Kasumi-1 (cell line): Measurements from ENCODE around the gene AMBRA1.
A peak's percentile ranks its signal among the peaks of the same experiment; 100 is the strongest.

Experiments
- DNase-seq, 2 experiments: peaks; one replicate each; lab custom pipeline; 2025; lab: John Stamatoyannopoulos, UW

The AMBRA1 gene

GRCh38 chr11:46593550-46594373 is at the start of gene AMBRA1:
Gene AMBRA1 (minus strand): TSS chr11:46594023. CDS start chr11:46548380, 45,643 bp downstream.
- peak; percentile 94 to 96 for DNase-seq

GRCh38 chr11:46643531-46643930 is 49.7 kb upstream of the AMBRA1 start:
- no peak for DNase-seq

- peak; percentile 9 to 19 for DNase-seq
Measured at GRCh38 chr11:46642627-46643335, 49.0 kb upstream of the AMBRA1 start.

GRCh38 chr11:46641639-46642038 is 47.8 kb upstream of the AMBRA1 start:
- DNase-seq: no peak

GRCh38 chr11:46640036-46640788 is 46.4 kb upstream of the AMBRA1 start:
- DNase-seq: no peak

GRCh38 chr11:46639197-46639839 is 45.5 kb upstream of the AMBRA1 start:
- peak; percentile 80 to 89 for DNase-seq

- DNase-seq: no peak
Measured at GRCh38 chr11:46637546-46637945, 43.7 kb upstream of the AMBRA1 start.

GRCh38 chr11:46635557-46636139 is 41.8 kb upstream of the AMBRA1 start:
- no peak for DNase-seq

GRCh38 chr11:46633291-46634217 is 39.7 kb upstream of the AMBRA1 start:
- DNase-seq: no peak

GRCh38 chr11:46632502-46632901 is 38.7 kb upstream of the AMBRA1 start:
- no peak for DNase-seq

- no peak for DNase-seq
Measured at GRCh38 chr11:46631676-46632075, 37.9 kb upstream of the AMBRA1 start.

GRCh38 chr11:46630237-46630636 is 36.4 kb upstream of the AMBRA1 start:
- no peak for DNase-seq

- no peak for DNase-seq
Measured at GRCh38 chr11:46628961-46629360, 35.1 kb upstream of the AMBRA1 start.

GRCh38 chr11:46625406-46625805 is 31.6 kb upstream of the AMBRA1 start:
- no peak for DNase-seq

- no peak for DNase-seq
Measured at GRCh38 chr11:46618837-46619236, 25.0 kb upstream of the AMBRA1 start.

- DNase-seq: no peak
Measured at GRCh38 chr11:46617972-46618314, 24.1 kb upstream of the AMBRA1 start.

- peak; percentile 76 to 88 for DNase-seq
Measured at GRCh38 chr11:46617134-46617971, 23.5 kb upstream of the AMBRA1 start, which contains the start of the genes ATG13 and HARBI1. Gene ATG13 (plus strand): TSS chr11:46617553. CDS start chr11:46644292, 26,739 bp downstream. Gene HARBI1 (minus strand): TSS chr11:46617227. CDS start chr11:46616237, 990 bp downstream.

- no peak for DNase-seq
Measured at GRCh38 chr11:46616551-46617133, 22.8 kb upstream of the AMBRA1 start.

GRCh38 chr11:46615756-46616155 is 21.9 kb upstream of the AMBRA1 start:
- DNase-seq: no peak
